Naive thymus-derived CD8-positive, alpha-beta T cell (primary cell): ENCODE measurements around the gene IL3. TPM values are rescaled to one million over a fixed set of nuclear protein-coding genes. Genes with fewer than 3 reads are reported as not detected.
A peak's percentile ranks its signal among the peaks of the same experiment; 100 is the strongest.

Experiments
- ATAC-seq, 2 donors: fragments of 150-1000 bp; cut with Tn5 transposase in 1 of 2; sonication (Bioruptor Pico), chemical (Tn5 transposase) in 1 of 2; 1 replicate in 1 of 2; 2 replicates in 1 of 2; pipeline ENCODE4 v1.10.0; 2021; ENCODE audit warnings: mild to moderate bottlenecking in 2 of 2, moderate library complexity in 2 of 2
- POLR2A ChIA-PET: fragments of 350-600 bp; sonication (Branson Sonifier 250); formaldehyde crosslinking; loops from one replicate; lab custom pipeline; 2021; ENCODE audit warnings: antibody characterized with exemption; lab: Charles Lee
- DNase-seq, 10 donors: peaks; one replicate each; pipeline versions ENCODE4 v3.0.0 to v3.0.0-alpha.2; 2020 to 2022
- H3K27ac Mint-ChIP-seq, 10 donors: one replicate each; pipeline ENCODE4 v1.8.0; 2020 to 2022; ENCODE audit warnings: mild to moderate bottlenecking in 10 of 10, mixed read lengths in 10 of 10, moderate library complexity in 4 of 10, inconsistent platforms in 1 of 10
- H3K27me3 Mint-ChIP-seq, 5 donors: one replicate each; pipeline ENCODE4 v1.8.0; 2021 to 2022; ENCODE audit warnings: mixed read lengths in 5 of 5
- H3K36me3 Mint-ChIP-seq, 3 donors: one replicate each; pipeline ENCODE4 v1.8.0; 2020 to 2022; ENCODE audit warnings: mixed read lengths in 3 of 3, mild to moderate bottlenecking in 2 of 3, inconsistent platforms in 1 of 3
- H3K4me1 Mint-ChIP-seq, 4 donors: one replicate each; pipeline ENCODE4 v1.8.0; 2021 to 2022; ENCODE audit warnings: mixed read lengths in 4 of 4
- H3K4me3 Mint-ChIP-seq, 10 donors: one replicate each; pipeline ENCODE4 v1.8.0; 2020 to 2022; ENCODE audit warnings: mild to moderate bottlenecking in 10 of 10, mixed read lengths in 10 of 10, moderate library complexity in 6 of 10, inconsistent platforms in 1 of 10
- H3K9me3 Mint-ChIP-seq, 9 donors: one replicate each; pipeline ENCODE4 v1.8.0; 2020 to 2022; ENCODE audit warnings: mixed read lengths in 9 of 9, mild to moderate bottlenecking in 3 of 9, inconsistent platforms in 1 of 9, moderate library complexity in 1 of 9
- polyA plus RNA-seq, 3 donors: library from polyadenylated mRNA; unstranded; fragments of 300-500 nt; fragmentation: Illumina TruSeq; gene quantifications; one replicate each; pipeline ENCODE4 v1.2.3, GENCODE V29; 2021
- total RNA-seq, 8 experiments: library from RNA in 2 of 8; stranded (reverse) in 2 of 8; gene quantifications; one replicate each; pipeline ENCODE4 v1.2.3 and lab custom pipeline; 2021 to 2026

Gene IL3
- total and polyA plus RNA-seq, 5 experiments from 2014 or later: not detected

- Mint-ChIP-seq H3K27me3 (peaks cover 0 to 25% (median 2%) of the 10 kb centered on the region in 5 donors), H3K9me3 (no peaks in the 10 kb centered on the region), H3K36me3 (no peaks in the 10 kb centered on the region), H3K4me3 (peak overlapping the region in 8 of 10 donors; percentile 1 to 60 (median 35)), H3K4me1 (peaks cover 18 to 35% (median 33%) of the 10 kb centered on the region in 4 donors), H3K27ac (peak overlapping the region; percentile 8 to 90 (median 68))
- peak; percentile 95 to 96 for ATAC-seq
- POLR2A ChIA-PET: no interaction called here
- peak in 7 of 10 donors; percentile 18 to 63 (median 50) for DNase-seq
Measured at GRCh38 chr5:132019857-132020555, 40.4 kb upstream of the IL3 start.

GRCh38 chr5:132020568-132021339 lies 39.7 kb upstream of the IL3 start:
- POLR2A ChIA-PET: no interaction called here
- peak overlapping the region in 2 of 10 donors; percentile 32 to 38 for H3K4me3 Mint-ChIP-seq
- H3K27ac Mint-ChIP-seq: peak overlapping the region in 9 of 10 donors; percentile 8 to 90 (median 61)
- DNase-seq (no peak), ATAC-seq (peak; percentile 22 to 35)
- no peaks in the 10 kb centered on the region for H3K9me3 Mint-ChIP-seq
- peaks cover 18 to 35% (median 33%) of the 10 kb centered on the region in 4 donors for H3K4me1 Mint-ChIP-seq
- no peaks in the 10 kb centered on the region for H3K36me3 Mint-ChIP-seq
- peaks cover 0 to 25% (median 2%) of the 10 kb centered on the region in 5 donors for H3K27me3 Mint-ChIP-seq

- POLR2A ChIA-PET: no interaction called here
- DNase-seq (no peak), ATAC-seq (no peak)
- H3K4me1 Mint-ChIP-seq: peaks cover 18 to 30% (median 30%) of the 10 kb centered on the region in 4 donors
- peak overlapping the region in 1 of 10 donors; percentile 36 for H3K27ac Mint-ChIP-seq
- H3K9me3 Mint-ChIP-seq: no peaks in the 10 kb centered on the region
- H3K27me3 Mint-ChIP-seq: peaks cover 0 to 16% (median 0%) of the 10 kb centered on the region in 5 donors
- no peaks in the 10 kb centered on the region for H3K36me3 Mint-ChIP-seq
- no peak overlapping the region for H3K4me3 Mint-ChIP-seq
Measured at GRCh38 chr5:132021654-132022053, 38.8 kb upstream of the IL3 start.

- POLR2A ChIA-PET: no interaction called here
- ATAC-seq (no peak), DNase-seq (no peak)
- no peak overlapping the region for H3K4me3 Mint-ChIP-seq
- H3K27ac Mint-ChIP-seq: peak overlapping the region in 2 of 10 donors; percentile 38 to 65
- H3K9me3 Mint-ChIP-seq: no peaks in the 10 kb centered on the region
- peaks cover 13 to 27% (median 26%) of the 10 kb centered on the region in 4 donors for H3K4me1 Mint-ChIP-seq
- peaks cover 0 to 10% (median 0%) of the 10 kb centered on the region in 5 donors for H3K27me3 Mint-ChIP-seq
- no peaks in the 10 kb centered on the region for H3K36me3 Mint-ChIP-seq
Measured at GRCh38 chr5:132022737-132023136, 37.7 kb upstream of the IL3 start.

- no peak overlapping the region for H3K4me3 Mint-ChIP-seq
- no peaks in the 10 kb centered on the region for H3K9me3 Mint-ChIP-seq
- H3K4me1 Mint-ChIP-seq: peaks cover 13 to 28% (median 26%) of the 10 kb centered on the region in 4 donors
- peaks cover 0 to 10% (median 0%) of the 10 kb centered on the region in 5 donors for H3K27me3 Mint-ChIP-seq
- no peaks in the 10 kb centered on the region for H3K36me3 Mint-ChIP-seq
- DNase-seq (no peak), ATAC-seq (no peak)
- POLR2A ChIA-PET: no interaction called here
- peak overlapping the region in 2 of 10 donors; percentile 51 to 65 for H3K27ac Mint-ChIP-seq
Measured at GRCh38 chr5:132023258-132024116, 37.0 kb upstream of the IL3 start.

- H3K9me3 Mint-ChIP-seq: no peaks in the 10 kb centered on the region
- no peaks in the 10 kb centered on the region for H3K36me3 Mint-ChIP-seq
- peaks cover 0 to 10% (median 0%) of the 10 kb centered on the region in 5 donors for H3K27me3 Mint-ChIP-seq
- DNase-seq (no peak), ATAC-seq (no peak)
- no peak overlapping the region for H3K27ac Mint-ChIP-seq
- POLR2A ChIA-PET: no interaction called here
- no peak overlapping the region for H3K4me3 Mint-ChIP-seq
- peaks cover 13 to 26% (median 22%) of the 10 kb centered on the region in 4 donors for H3K4me1 Mint-ChIP-seq
Measured at GRCh38 chr5:132024117-132024435, 36.4 kb upstream of the IL3 start.

GRCh38 chr5:132024789-132025402 lies 35.6 kb upstream of the IL3 start:
- no peak for DNase-seq
- POLR2A ChIA-PET: no interaction called here

GRCh38 chr5:132025403-132025971 lies 35.0 kb upstream of the IL3 start:
- Mint-ChIP-seq H3K4me1 (peaks cover 9 to 19% (median 9%) of the 10 kb centered on the region in 4 donors), H3K27me3 (peaks cover 0 to 24% (median 7%) of the 10 kb centered on the region in 5 donors), H3K36me3 (no peaks in the 10 kb centered on the region), H3K9me3 (peaks cover 0 to 9% (median 0%) of the 10 kb centered on the region in 9 donors), H3K27ac (no peak overlapping the region), H3K4me3 (no peak overlapping the region)
- no peak for DNase-seq
- POLR2A ChIA-PET: no interaction called here
- ATAC-seq: no peak

More at GRCh38 chr5:132024789-132025402, 35.6 kb upstream of the IL3 start:
- Mint-ChIP-seq H3K36me3 (no peaks in the 10 kb centered on the region), H3K27ac (no peak overlapping the region), H3K9me3 (peaks cover 0 to 4% (median 0%) of the 10 kb centered on the region in 9 donors), H3K27me3 (peaks cover 0 to 18% (median 5%) of the 10 kb centered on the region in 5 donors), H3K4me1 (peaks cover 12 to 25% (median 15%) of the 10 kb centered on the region in 4 donors), H3K4me3 (no peak overlapping the region)
- ATAC-seq: no peak

GRCh38 chr5:132026516-132027008 lies 33.9 kb upstream of the IL3 start:
- H3K4me3 Mint-ChIP-seq: no peak overlapping the region
- no peaks in the 10 kb centered on the region for H3K36me3 Mint-ChIP-seq
- H3K27ac Mint-ChIP-seq: peak overlapping the region in 1 of 10 donors; percentile 77
- POLR2A ChIA-PET: no interaction called here
- ATAC-seq (peak in 1 of 2 donors; percentile 80), DNase-seq (peak in 1 of 10 donors; percentile 55)
- H3K27me3 Mint-ChIP-seq: peaks cover 0 to 26% (median 8%) of the 10 kb centered on the region in 5 donors
- H3K9me3 Mint-ChIP-seq: peaks cover 0 to 9% (median 0%) of the 10 kb centered on the region in 9 donors
- H3K4me1 Mint-ChIP-seq: peaks cover 4 to 11% (median 5%) of the 10 kb centered on the region in 4 donors

GRCh38 chr5:132027027-132027426 lies 33.4 kb upstream of the IL3 start:
- no peak overlapping the region for H3K4me3 Mint-ChIP-seq
- no peak for ATAC-seq
- peaks cover 0 to 4% (median 0%) of the 10 kb centered on the region in 3 donors for H3K36me3 Mint-ChIP-seq
- H3K27me3 Mint-ChIP-seq: peaks cover 0 to 26% (median 8%) of the 10 kb centered on the region in 5 donors
- DNase-seq: no peak
- POLR2A ChIA-PET: no interaction called here
- H3K9me3 Mint-ChIP-seq: peaks cover 0 to 9% (median 0%) of the 10 kb centered on the region in 9 donors
- H3K4me1 Mint-ChIP-seq: peaks cover 4 to 11% (median 5%) of the 10 kb centered on the region in 4 donors
- H3K27ac Mint-ChIP-seq: peak overlapping the region in 3 of 10 donors; percentile 13 to 77 (median 16)

GRCh38 chr5:132029609-132030330 lies 30.7 kb upstream of the IL3 start:
- POLR2A ChIA-PET: no interaction called here
- Mint-ChIP-seq H3K9me3 (peaks cover 4 to 28% (median 16%) of the 10 kb centered on the region in 9 donors), H3K4me1 (peaks cover 4 to 11% (median 5%) of the 10 kb centered on the region in 4 donors), H3K4me3 (no peak overlapping the region), H3K27me3 (peaks cover 1 to 26% (median 11%) of the 10 kb centered on the region in 5 donors), H3K36me3 (peaks cover 0 to 22% (median 12%) of the 10 kb centered on the region in 3 donors), H3K27ac (peak overlapping the region in 1 of 10 donors; percentile 6)
- DNase-seq (no peak), ATAC-seq (no peak)
